ENCODE data around the gene KCTD16.

Gene KCTD16

GRCh38 chr5:144463481-144464223 lies 293.0 kb downstream of the KCTD16 start:
- no peak for DNase-seq (ENCODE audit: low spot score)

DNA sequence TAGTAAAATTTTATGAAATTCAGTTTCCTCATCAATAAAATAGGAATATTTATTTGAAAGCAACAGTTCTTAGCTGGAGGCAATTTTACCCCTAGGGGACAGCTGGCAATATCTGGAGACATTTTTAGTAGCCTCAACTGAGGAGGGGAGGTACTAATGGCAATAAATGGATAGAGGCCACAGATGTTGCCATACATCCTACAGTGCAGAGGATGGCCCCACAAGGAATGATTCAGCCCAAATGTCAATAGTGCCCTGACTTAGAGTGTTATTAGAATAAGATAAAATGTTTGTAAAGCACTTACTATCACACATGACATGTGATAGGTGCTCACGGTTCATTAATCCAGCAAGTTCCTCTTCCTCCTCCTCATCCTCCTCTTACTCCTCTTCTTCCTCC lies 293.6 kb downstream of the KCTD16 start:
- DNase-seq (ENCODE audit: low spot score), result no peak

GRCh38 chr5:144465441-144465840 lies 294.8 kb downstream of the KCTD16 start:
- no peak for DNase-seq (ENCODE audit: low spot score)

GRCh38 chr5:144467792-144468191 lies 297.1 kb downstream of the KCTD16 start:
- DNase-seq (ENCODE audit: low spot score), result peak; percentile 10

DNA sequence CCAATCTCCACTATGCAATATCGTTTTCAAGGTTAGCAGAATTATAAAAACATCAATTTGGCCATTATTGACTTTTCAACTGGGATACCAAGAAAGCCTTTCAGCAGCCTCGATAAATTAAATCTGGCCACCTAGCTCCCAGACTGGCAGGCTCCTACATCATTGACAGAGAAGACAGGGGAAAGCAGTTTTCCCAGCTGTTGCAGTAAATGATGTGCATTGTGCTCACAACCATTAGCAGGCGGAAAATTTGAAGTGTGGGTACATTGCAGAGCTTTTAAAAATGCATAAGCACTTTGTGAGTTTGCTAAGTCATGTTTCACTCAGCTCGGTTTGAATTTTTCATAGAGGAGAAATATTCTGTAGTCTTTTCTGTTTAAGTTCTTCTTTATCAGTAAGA lies 297.9 kb downstream of the KCTD16 start:
- no peak for DNase-seq (ENCODE audit: low spot score)

DNA sequence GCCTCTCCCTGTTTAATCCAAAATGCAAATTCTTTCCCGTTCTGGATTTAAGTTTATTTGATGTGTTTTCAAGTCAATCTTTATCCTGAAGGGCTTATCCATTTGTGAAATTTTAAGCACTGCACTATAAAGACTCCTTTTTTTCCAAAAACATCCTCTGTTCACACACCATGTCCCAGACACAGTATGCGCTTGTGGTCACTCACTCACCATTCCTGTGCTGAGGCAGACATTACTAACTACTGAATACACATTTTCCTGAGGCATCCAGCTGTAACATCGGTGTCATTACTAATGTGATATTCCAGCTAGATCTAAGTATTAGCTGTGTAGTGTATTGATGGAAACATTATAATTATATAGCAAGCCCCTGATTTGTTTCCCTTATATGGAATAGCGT lies 298.4 kb downstream of the KCTD16 start:
- DNase-seq (ENCODE audit: low spot score), result no peak

DNA sequence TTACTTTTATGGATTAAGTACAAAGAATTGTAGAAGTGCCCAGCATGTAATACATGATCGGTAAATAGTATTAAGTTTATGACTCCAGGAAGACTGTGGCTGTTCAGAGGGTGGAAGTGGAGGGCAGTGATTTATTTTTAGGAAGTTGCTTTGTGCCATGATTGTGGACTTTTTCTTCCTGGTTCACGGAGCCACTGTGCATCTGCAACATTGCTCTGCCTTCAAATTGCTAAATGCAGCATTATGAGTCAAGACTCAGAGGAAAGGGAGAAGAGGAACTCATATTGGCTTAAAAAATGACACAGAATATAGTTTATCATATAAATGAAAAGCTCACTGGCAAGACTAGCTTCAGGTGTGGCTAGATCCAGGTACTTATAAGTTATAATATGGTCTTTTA lies 301.5 kb downstream of the KCTD16 start:
- no peak for DNase-seq (ENCODE audit: low spot score)

DNA sequence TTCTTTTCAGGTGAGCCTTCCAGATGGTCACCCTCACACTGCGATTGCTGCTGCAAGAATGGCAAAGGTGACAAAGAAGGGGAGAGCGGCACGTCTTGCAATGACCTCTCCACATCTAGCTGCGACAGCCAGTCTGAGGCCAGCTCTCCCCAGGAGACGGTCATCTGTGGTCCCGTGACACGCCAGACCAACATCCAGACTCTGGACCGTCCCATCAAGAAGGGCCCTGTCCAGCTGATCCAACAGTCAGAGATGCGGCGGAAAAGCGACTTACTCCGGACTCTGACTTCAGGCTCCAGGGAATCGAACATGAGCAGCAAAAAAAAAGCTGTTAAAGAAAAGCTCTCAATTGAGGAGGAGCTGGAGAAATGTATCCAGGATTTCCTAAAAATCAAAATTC lies 303.0 kb downstream of the KCTD16 start:
- no peak for DNase-seq (ENCODE audit: low spot score)

DNA sequence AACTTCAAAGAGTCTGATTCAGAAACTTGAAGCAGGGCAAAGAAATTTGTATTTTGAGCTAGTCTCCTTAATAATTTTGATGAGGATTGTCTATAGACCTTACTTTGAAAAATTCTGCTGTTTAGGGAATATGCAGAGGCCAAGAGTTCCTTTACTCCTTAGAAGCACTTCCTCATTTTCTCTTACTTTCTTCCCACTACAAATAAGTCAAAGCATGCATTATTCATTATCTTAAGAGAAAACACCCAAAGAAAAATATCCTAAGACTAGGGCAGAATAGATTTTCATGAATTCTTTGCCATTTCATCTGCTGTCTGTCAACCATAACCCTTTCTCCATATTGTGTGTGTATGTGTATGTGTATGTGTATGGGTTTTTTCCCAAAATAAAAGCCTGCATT lies 307.9 kb downstream of the KCTD16 start:
- DNase-seq (ENCODE audit: low spot score), result no peak

DNA sequence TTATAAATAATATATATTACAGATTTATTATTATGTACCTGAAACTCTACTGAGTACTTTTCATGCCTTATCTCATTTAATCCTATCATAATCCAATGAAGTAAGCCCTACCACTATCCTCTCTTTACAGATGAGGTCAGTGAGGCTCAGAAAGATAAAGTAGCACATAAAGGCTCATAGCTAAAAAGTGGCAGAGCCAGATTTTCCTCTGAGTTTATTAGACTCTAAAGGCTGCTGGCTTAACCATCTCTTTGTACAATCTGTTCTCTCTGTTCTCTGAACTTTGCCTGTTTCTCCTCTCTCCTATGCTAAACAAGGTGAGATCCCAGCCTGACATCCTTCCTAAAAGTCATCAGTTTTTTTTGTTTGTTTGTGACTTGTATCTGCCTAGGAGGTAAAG lies 311.2 kb downstream of the KCTD16 start:
- DNase-seq (ENCODE audit: low spot score), result no peak

DNA sequence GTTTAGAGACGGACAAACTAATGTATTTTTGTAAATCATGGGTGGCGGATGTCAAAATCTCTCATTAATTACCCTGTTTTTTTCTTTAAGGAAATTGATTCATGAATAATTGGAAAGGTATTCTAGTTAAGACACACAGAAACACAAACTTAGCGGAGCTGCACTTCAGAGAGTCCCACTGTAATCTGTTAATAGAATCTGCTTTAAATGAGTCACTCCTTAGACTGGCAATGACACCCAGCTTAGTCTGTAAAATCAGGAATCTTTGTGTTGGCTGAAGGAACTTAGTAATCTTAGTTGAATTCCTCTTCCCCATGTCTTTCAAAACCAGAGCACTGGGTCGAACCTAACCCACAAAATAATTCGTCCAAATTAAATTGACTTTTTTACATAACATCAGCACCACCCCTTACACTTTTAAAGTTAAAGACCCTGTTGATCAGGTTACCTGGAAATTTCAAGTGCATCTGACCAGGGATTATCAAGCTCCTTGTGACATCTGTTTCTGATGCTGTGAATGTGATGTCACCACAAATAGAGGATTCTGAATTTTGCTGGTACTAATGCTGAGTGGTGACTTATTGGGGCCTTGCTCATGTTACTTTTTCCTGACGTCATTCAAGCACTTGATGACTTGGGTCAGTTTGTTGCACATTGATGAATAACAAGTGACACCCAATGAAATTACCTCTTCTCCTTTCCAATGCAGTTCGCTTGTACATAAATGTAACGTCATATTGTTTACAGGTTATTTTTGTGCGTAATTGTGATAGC lies 313.6 kb downstream of the KCTD16 start:
- no peak for DNase-seq (ENCODE audit: low spot score)

- DNase-seq (ENCODE audit: low spot score), result no peak
Measured at GRCh38 chr5:144485540-144485939, 314.9 kb downstream of the KCTD16 start.

GRCh38 chr5:144487207-144487606 lies 316.5 kb downstream of the KCTD16 start:
- no peak for DNase-seq (ENCODE audit: low spot score)

DNA sequence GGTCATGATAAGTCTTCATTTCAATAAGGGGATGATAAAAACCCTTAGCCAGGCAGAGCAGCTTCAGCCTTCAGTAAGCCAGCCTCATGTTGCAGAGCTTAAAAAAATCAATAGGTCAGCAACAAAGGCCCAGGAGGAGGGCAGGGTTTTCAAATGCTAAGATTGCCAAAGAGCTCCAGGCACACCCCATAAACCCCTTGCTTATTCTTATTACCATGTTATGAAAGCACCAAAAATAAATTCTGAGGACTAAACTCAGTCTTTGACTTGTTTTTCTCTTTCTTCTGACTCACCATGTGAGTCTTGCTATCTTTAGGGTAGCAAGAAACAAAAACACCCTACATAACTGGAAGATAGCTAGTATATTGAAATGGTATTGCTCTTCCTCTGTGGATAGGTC lies 317.1 kb downstream of the KCTD16 start:
- DNase-seq (ENCODE audit: low spot score), result no peak

DNA sequence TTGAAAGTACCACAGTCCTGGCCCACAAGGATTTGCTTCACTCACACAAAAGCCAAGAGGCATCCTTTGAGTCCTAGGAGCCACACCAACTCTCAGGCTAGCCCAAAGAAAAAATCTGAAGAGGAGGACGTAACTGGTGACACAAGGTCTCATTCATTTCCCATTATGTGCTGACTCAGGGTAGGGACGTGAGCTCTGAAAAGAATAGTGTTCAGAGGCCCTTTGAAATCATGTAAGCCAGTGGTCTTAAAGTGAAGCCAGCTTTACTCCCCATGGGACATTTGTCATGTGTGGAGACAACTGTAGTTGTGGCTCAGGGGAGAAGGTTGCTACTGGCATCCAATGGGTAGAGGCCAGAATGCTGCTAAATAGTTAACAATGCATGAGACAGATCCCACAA lies 332.4 kb downstream of the KCTD16 start:
- DNase-seq (ENCODE audit: low spot score), result no peak

DNA sequence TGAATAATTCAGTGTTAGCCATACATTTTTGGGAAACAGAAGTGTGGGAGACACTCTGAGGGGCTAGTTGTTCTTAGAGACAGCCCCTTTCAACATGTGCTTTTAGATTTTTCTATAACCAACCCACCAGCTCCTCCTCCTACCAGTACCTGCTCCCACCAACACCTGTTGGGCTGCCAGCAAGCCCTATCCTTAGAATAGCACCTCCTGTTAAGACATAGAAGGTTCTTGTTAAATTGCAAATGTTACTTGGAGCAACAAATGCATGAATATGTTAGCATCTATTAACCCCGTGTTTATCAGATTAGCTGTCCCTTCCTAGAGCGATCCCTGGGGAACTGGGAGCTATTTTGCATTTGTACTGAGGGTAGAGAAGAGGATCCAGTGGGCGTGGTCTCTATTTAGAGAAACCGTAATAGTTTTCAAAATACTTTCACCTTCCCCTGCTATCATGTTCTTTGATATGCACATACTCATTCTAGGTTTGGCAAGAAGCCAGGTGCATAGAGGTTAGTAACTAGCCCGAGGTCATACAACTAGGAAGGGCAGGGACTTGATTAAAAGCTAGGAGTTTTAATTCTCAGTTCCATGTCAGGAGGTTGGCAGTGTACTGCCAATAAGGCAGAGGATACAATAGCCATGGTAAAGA lies 334.4 kb downstream of the KCTD16 start:
- no peak for DNase-seq (ENCODE audit: low spot score)

DNA sequence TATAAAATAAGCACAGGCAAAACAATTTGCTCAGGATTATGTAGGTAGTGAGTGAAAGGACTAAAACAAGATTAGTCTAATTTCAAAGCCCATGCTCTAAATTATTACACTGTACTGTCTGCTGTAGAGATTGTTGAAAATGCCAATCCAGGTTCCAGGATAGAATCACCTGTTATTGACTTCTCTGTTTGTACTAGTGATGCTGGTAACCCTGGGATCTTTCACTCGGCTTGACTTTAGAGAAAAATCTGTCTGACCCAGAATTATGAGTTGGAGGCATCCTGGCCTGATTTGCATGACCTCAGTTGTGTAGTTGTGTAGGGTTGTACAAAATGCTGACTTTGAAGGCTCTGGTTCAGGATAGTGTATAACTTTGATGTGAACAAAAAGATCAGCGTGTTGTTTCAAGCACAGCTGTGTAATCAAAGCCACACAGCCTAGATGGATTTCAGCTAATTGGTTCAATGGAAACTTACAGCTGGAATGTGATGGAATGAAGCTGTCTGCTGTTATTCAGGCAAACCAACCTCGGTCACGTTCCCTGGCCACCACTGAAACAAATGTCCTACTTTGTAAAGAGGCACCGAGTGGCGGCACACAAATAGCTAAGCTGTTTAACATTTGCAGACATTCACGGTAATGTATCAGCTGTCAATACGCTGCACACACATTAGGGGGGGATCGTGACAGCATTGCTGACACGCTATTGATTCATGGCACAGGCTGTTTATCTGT lies 340.3 kb downstream of the KCTD16 start:
- DNase-seq (ENCODE audit: low spot score), result no peak

GRCh38 chr5:144511580-144512072 lies 341.0 kb downstream of the KCTD16 start:
- DNase-seq (ENCODE audit: low spot score), result no peak

DNA sequence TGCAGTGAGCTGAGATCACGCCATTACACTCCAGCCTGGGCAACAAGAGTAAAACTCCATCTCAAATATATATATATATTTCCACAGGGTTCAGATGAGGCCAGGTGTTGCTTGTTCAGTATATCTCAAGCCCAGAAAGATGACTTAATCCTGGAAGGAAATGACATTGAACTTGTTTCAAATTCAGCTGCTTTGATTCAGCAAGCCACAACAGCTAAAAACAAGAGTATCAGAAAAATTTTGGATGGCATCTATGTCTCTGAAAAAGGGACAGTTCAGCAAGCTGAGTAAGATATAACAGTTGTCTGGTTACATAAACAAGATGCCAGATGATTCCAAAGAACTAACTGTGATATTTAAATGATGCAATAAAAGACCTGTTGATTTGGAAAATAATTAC lies 352.0 kb downstream of the KCTD16 start:
- no peak for DNase-seq (ENCODE audit: low spot score)

GRCh38 chr5:144525000-144525399 lies 354.3 kb downstream of the KCTD16 start:
- no peak for DNase-seq (ENCODE audit: low spot score)

DNA sequence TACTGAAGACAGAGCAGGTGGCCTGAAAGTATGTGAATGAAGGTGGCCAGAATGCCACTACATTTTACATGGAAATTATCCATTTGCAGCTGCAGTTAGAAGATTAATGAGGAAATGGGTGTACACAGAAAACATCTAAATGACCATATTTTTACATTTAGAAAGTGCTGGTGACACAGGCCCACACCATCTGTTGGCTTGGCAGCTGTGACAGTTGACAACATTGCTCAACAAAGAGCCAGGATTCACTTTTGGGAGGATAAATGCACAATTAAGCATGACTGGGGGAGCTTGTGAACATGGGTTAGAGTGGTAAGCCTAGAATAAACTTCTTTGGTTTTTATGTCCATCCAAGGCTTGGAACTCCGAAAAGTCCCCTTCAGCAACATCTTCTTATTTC lies 360.5 kb downstream of the KCTD16 start:
- DNase-seq (ENCODE audit: low spot score), result no peak

Data from HuH-7.5 (cell line).